GM12878 (cell line): ENCODE data around the gene CCDC141. TPM values are rescaled to one million over a fixed set of nuclear protein-coding genes. Genes with fewer than 3 reads are reported as not detected.

Source experiments
- ATAC-seq: fragments of 200-7000 bp; cut with Tn5 transposase; 3 replicates; pipeline ENCODE4 v1.9.1; 2020; ENCODE audit warnings: mild to moderate bottlenecking, moderate library complexity
- BruUV-seq: library from RNA; stranded (reverse); fragments of 400-500 nt; replicated peaks from 2 replicates; lab custom pipeline; 2021; lab: Mats Ljungman, UMichigan
- CTCF ChIA-PET: fragments of 300-600 bp; sonication (Branson Sonifier 250); formaldehyde crosslinking; extraction: SDS; loops from one replicate; lab custom pipeline; 2021; ENCODE audit warnings: inconsistent platforms; lab: Yijun Ruan, JAX
- POLR2A ChIA-PET: fragments of 350-600 bp; formaldehyde crosslinking; extraction: SDS; loops from one replicate; lab custom pipeline; 2021; ENCODE audit warnings: inconsistent platforms; lab: Charles Lee
- RAD21 ChIA-PET: fragments of 300-600 bp; sonication (Branson Sonifier 250); formaldehyde crosslinking; loops from one replicate; lab custom pipeline; 2023; ENCODE audit warnings: antibody characterized with exemption; ENCODE audit not compliant: unreplicated experiment; lab: Charles Lee
- SMC1A ChIA-PET: fragments of 300-600 bp; sonication (Branson Sonifier 250); formaldehyde crosslinking; loops from one replicate; lab custom pipeline; 2023; ENCODE audit not compliant: unreplicated experiment, uncharacterized antibody; lab: Charles Lee
- DNase-seq: peaks from one replicate; pipeline ENCODE4 v3.0.0-alpha.2; 2011; ENCODE audit warnings: low read depth, low spot score
- FAIRE-seq: peaks from 3 replicates; lab custom pipeline; 2011; peaks lifted over from hg19 to GRCh38; lab: Jason Lieb, UNC
- H2AFZ ChIP-seq: 2 replicates; pipeline ENCODE4 v1.6.0; 2011; ENCODE audit warnings: low read depth, low read length, control low read depth; ENCODE audit not compliant: control insufficient read depth
- H3K27ac ChIP-seq: 2 replicates; pipeline ENCODE4 v1.5.1; 2011; ENCODE audit warnings: control low read depth; ENCODE audit not compliant: control insufficient read depth, insufficient read depth
- H3K27me3 ChIP-seq, 2 experiments: replicated peaks in 1 of 2; 2 replicates each; pipeline versions ENCODE4 v1.6.0 to v1.6.1; 2011; ENCODE audit warnings: low read length in 1 of 2; ENCODE audit not compliant: control insufficient read depth in 2 of 2, insufficient read depth in 2 of 2
- H3K36me3 ChIP-seq, 2 experiments: 2 replicates each; pipeline ENCODE4 v1.5.1; 2011; ENCODE audit warnings: low read length in 1 of 2; ENCODE audit not compliant: control insufficient read depth in 2 of 2, insufficient read depth in 2 of 2
- H3K4me1 ChIP-seq: 2 replicates; pipeline ENCODE4 v1.6.1; 2011; ENCODE audit warnings: mild to moderate bottlenecking, low read length, moderate library complexity, mixed read lengths; ENCODE audit not compliant: control insufficient read depth, insufficient read depth
- H3K4me2 ChIP-seq: 2 replicates; pipeline ENCODE4 v1.6.0; 2011; ENCODE audit warnings: control low read depth; ENCODE audit not compliant: control insufficient read depth, insufficient read depth
- H3K4me3 ChIP-seq: fragments of 200-600 bp; sonication (generic); 2 replicates; pipeline ENCODE4 v1.5.1; 2016
- H3K79me2 ChIP-seq: 2 replicates; pipeline ENCODE4 v1.6.0; 2011; ENCODE audit warnings: low read length; ENCODE audit not compliant: control insufficient read depth, insufficient read depth
- H3K9ac ChIP-seq: 2 replicates; pipeline ENCODE4 v1.8.0; 2011; ENCODE audit warnings: low read length, control low read depth, mixed read lengths; ENCODE audit not compliant: control insufficient read depth, insufficient read depth
- H3K9me3 ChIP-seq: replicated peaks from 3 replicates; pipeline ENCODE4 v1.5.1; 2011; ENCODE audit warnings: mild to moderate bottlenecking, low read length; ENCODE audit not compliant: control insufficient read depth, insufficient read depth
- H4K20me1 ChIP-seq: 2 replicates; pipeline ENCODE4 v1.6.0; 2011; ENCODE audit not compliant: control insufficient read depth, insufficient read depth
- HDAC2 ChIP-seq: fragments of 200-600 bp; sonication (generic); IDR thresholded peaks from 2 replicates; pipeline ENCODE4 v1.6.1; 2017
- HDGF ChIP-seq: fragments of 450-650 bp; IDR thresholded peaks from 2 replicates; pipeline ENCODE4 v1.6.1; 2016; ENCODE audit warnings: antibody characterized with exemption
- KLF5 ChIP-seq: fragments of 450-650 bp; IDR thresholded peaks from 2 replicates; pipeline ENCODE4 v1.6.1; 2014; ENCODE audit warnings: mild to moderate bottlenecking; ENCODE audit not compliant: partially characterized antibody
- MYB ChIP-seq: fragments of 150-350 bp; IDR thresholded peaks from 2 replicates; pipeline ENCODE4 v1.6.1; 2014; ENCODE audit warnings: mild to moderate bottlenecking, low read depth, low read length, borderline replicate concordance
- PAX5 ChIP-seq: IDR thresholded peaks from 2 replicates; pipeline ENCODE4 v1.6.1; 2011; ENCODE audit warnings: low read depth, low read length, borderline replicate concordance
- WGBS: methylation state at CpG from one replicate; pipeline ENCODE4 v1.1.6; 2016; ENCODE audit warnings: low lambda C conversion rate; ENCODE audit not compliant: insufficient replicate concordance, insufficient coverage; ENCODE audit errors: missing lambda C conversion rate; 5-methylcytosine and 5-hydroxymethylcytosine counted together
- in situ Hi-C: fragments of 300-500 bp; cut with MboI; formaldehyde crosslinking; loops from 9 replicates; pipeline ENCODE4 v1.14.3; 2018; ENCODE audit warnings: mixed read lengths
- intact Hi-C: fragments of 100-400 bp; cut with micrococcal nuclease; formaldehyde crosslinking; loops from one replicate; pipeline ENCODE4 v1.14.2; 2022; ENCODE audit not compliant: unreplicated experiment
- polyA plus RNA-seq, 11 experiments: library from polyadenylated mRNA; depleted of rRNA in 4 of 11; unstranded in 6 of 11; stranded (reverse) in 5 of 11; fragments of >200 nt; fragmentation: Nextera tagmentation in 4 of 11; fragmentation: Illumina TruSeq in 1 of 11; extraction: Ambion mirVana in 4 of 11; extraction: Trizol in 1 of 11; gene quantifications; 1 replicate in 1 of 11; 2 replicates in 10 of 11; pipeline versions ENCODE4 v1.2.1 to v1.2.3, GENCODE V29; 2011 to 2016; ENCODE audit warnings: inconsistent platforms in 2 of 11, missing spikeins in 2 of 11, low read depth in 1 of 11
- total RNA-seq, 4 experiments: library from RNA; depleted of rRNA in 3 of 4; stranded (reverse); fragments of >200 nt in 3 of 4; fragmentation: Illumina TruSeq in 1 of 4; extraction: Trizol in 1 of 4; gene quantifications; 2 replicates each; pipeline versions ENCODE4 v1.2.1 to v1.2.3, GENCODE V29; 2013 to 2021
- TF ChIP-seq, protein P1 (sequence below): fragments of 450-650 bp; formaldehyde crosslinking; IDR thresholded peaks from 2 replicates; pipeline ENCODE4 v1.4.0; 2020; ENCODE audit warnings: mild to moderate bottlenecking, moderate library complexity
- TF ChIP-seq, protein P2 (sequence below): fragments of 450-650 bp; IDR thresholded peaks from 2 replicates; pipeline ENCODE4 v1.6.1; 2017; ENCODE audit warnings: low read depth, mild to moderate bottlenecking, moderate library complexity
- TF ChIP-seq, protein P3 (sequence below): fragments of 450-650 bp; IDR thresholded peaks from 2 replicates; pipeline ENCODE4 v1.6.1; 2016; ENCODE audit warnings: mild to moderate bottlenecking

Gene CCDC141
- total and polyA plus RNA-seq, 10 of the 15 experiments (the other 5 are each of a cell fraction or from before 2014, with no cell fraction given), result 0.84 to 12.5 (median 3.6) TPM

DNA sequence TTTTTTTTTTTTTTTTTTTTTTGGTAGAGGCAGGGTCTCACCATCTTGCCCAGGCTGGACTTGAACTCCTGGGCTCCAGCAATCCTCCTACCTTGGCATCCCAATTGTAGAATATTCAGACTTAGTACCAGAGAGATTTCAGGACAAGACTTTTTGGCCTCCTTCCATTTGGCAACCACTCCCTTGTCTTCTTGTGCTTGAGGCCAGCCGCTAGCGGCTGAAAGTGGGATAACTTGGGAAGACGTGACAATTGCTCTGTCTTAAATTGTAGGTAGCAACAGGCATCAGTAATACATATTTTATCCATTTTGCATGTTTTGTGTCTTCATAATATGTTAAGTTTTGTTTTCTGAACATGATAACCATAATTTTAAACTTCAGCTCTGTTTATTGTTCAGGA, 189.4 kb downstream of the CCDC141 start (continued):
- TF ChIP-seq, protein P1, sequence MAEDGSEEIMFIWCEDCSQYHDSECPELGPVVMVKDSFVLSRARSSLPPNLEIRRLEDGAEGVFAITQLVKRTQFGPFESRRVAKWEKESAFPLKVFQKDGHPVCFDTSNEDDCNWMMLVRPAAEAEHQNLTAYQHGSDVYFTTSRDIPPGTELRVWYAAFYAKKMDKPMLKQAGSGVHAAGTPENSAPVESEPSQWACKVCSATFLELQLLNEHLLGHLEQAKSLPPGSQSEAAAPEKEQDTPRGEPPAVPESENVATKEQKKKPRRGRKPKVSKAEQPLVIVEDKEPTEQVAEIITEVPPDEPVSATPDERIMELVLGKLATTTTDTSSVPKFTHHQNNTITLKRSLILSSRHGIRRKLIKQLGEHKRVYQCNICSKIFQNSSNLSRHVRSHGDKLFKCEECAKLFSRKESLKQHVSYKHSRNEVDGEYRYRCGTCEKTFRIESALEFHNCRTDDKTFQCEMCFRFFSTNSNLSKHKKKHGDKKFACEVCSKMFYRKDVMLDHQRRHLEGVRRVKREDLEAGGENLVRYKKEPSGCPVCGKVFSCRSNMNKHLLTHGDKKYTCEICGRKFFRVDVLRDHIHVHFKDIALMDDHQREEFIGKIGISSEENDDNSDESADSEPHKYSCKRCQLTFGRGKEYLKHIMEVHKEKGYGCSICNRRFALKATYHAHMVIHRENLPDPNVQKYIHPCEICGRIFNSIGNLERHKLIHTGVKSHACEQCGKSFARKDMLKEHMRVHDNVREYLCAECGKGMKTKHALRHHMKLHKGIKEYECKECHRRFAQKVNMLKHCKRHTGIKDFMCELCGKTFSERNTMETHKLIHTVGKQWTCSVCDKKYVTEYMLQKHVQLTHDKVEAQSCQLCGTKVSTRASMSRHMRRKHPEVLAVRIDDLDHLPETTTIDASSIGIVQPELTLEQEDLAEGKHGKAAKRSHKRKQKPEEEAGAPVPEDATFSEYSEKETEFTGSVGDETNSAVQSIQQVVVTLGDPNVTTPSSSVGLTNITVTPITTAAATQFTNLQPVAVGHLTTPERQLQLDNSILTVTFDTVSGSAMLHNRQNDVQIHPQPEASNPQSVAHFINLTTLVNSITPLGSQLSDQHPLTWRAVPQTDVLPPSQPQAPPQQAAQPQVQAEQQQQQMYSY (CRISPR knock-in tag), result no peak
- TF ChIP-seq PAX5, result no peak
- TF ChIP-seq, protein P2, sequence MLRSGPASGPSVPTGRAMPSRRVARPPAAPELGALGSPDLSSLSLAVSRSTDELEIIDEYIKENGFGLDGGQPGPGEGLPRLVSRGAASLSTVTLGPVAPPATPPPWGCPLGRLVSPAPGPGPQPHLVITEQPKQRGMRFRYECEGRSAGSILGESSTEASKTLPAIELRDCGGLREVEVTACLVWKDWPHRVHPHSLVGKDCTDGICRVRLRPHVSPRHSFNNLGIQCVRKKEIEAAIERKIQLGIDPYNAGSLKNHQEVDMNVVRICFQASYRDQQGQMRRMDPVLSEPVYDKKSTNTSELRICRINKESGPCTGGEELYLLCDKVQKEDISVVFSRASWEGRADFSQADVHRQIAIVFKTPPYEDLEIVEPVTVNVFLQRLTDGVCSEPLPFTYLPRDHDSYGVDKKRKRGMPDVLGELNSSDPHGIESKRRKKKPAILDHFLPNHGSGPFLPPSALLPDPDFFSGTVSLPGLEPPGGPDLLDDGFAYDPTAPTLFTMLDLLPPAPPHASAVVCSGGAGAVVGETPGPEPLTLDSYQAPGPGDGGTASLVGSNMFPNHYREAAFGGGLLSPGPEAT, result no peak
- TF ChIP-seq, protein P3, sequence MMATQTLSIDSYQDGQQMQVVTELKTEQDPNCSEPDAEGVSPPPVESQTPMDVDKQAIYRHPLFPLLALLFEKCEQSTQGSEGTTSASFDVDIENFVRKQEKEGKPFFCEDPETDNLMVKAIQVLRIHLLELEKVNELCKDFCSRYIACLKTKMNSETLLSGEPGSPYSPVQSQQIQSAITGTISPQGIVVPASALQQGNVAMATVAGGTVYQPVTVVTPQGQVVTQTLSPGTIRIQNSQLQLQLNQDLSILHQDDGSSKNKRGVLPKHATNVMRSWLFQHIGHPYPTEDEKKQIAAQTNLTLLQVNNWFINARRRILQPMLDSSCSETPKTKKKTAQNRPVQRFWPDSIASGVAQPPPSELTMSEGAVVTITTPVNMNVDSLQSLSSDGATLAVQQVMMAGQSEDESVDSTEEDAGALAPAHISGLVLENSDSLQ, result no peak

DNA sequence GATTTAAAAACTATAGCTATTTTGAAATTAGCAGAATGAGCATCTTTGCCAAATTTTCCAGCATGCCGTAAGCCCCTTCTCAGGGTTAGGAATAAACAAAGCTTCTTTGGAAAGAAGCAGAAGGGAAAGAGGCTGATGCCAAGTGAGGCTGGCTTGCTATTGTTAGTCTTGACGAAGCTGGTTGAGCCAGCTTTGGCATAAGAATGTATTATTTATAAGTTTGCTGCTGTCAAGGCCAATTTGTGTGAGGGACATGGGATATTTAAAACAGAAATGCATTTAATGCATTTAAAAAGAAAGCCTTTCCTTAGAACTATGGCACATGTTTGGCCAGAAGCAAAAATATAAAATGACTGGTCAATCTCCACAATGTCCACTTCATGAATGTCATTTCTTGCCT, 190.2 kb downstream of the CCDC141 start:
- FAIRE-seq (no peak), DNase-seq (no peak), ATAC-seq (no peak)
- no peaks in the 10 kb centered on the region for H3K27me3 ChIP-seq
- H3K79me2 ChIP-seq, result no peaks in the 10 kb centered on the region
- H3K9ac ChIP-seq, result no peak overlapping the region
- no peaks in the 10 kb centered on the region for H3K36me3 ChIP-seq
- 70% methylated on average over 2 of the region's 2 CpGs for WGBS
- no peak overlapping the region for H2AFZ ChIP-seq
- H3K27ac ChIP-seq, result no peak overlapping the region
- no peak overlapping the region for H3K4me3 ChIP-seq
- H3K4me2 ChIP-seq, result no peak overlapping the region
- no TSS peak for BruUV-seq
- TF ChIP-seq MYB, result no peak
- no peak for TF ChIP-seq HDAC2
- TF ChIP-seq KLF5, result no peak
- TF ChIP-seq HDGF, result no peak
- ChIA-PET POLR2A (no interaction called here), SMC1A (interaction anchor here (0.9 to 1.5 kb wide), 6 partner anchors 12 to 268 kb away, joined by 3 read pairs; no protein-coding TSS in a partner anchor), CTCF (interaction anchor here (0.7 to 2.0 kb wide), 8 partner anchors 12 to 270 kb away, joined by 3 to 5 read pairs (median 4); no protein-coding TSS in a partner anchor), RAD21 (no interaction called here)
- in situ Hi-C loops, result no loop called here
- no peaks in the 10 kb centered on the region for H3K9me3 ChIP-seq
- intact Hi-C loops, result no loop called here
- H4K20me1 ChIP-seq, result no peaks in the 10 kb centered on the region
- no peaks in the 10 kb centered on the region for H3K4me1 ChIP-seq
